DMS53 (cell line): ENCODE results near the gene LAMB4.
A peak's percentile ranks its signal among the peaks of the same experiment; 100 is the strongest.

Experiments used
- DNase-seq: peaks from one replicate; lab custom pipeline; 2025; lab: John Stamatoyannopoulos, UW

LAMB4 gene, protein sequence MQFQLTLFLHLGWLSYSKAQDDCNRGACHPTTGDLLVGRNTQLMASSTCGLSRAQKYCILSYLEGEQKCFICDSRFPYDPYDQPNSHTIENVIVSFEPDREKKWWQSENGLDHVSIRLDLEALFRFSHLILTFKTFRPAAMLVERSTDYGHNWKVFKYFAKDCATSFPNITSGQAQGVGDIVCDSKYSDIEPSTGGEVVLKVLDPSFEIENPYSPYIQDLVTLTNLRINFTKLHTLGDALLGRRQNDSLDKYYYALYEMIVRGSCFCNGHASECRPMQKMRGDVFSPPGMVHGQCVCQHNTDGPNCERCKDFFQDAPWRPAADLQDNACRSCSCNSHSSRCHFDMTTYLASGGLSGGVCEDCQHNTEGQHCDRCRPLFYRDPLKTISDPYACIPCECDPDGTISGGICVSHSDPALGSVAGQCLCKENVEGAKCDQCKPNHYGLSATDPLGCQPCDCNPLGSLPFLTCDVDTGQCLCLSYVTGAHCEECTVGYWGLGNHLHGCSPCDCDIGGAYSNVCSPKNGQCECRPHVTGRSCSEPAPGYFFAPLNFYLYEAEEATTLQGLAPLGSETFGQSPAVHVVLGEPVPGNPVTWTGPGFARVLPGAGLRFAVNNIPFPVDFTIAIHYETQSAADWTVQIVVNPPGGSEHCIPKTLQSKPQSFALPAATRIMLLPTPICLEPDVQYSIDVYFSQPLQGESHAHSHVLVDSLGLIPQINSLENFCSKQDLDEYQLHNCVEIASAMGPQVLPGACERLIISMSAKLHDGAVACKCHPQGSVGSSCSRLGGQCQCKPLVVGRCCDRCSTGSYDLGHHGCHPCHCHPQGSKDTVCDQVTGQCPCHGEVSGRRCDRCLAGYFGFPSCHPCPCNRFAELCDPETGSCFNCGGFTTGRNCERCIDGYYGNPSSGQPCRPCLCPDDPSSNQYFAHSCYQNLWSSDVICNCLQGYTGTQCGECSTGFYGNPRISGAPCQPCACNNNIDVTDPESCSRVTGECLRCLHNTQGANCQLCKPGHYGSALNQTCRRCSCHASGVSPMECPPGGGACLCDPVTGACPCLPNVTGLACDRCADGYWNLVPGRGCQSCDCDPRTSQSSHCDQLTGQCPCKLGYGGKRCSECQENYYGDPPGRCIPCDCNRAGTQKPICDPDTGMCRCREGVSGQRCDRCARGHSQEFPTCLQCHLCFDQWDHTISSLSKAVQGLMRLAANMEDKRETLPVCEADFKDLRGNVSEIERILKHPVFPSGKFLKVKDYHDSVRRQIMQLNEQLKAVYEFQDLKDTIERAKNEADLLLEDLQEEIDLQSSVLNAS (N-terminal part only)

DNA sequence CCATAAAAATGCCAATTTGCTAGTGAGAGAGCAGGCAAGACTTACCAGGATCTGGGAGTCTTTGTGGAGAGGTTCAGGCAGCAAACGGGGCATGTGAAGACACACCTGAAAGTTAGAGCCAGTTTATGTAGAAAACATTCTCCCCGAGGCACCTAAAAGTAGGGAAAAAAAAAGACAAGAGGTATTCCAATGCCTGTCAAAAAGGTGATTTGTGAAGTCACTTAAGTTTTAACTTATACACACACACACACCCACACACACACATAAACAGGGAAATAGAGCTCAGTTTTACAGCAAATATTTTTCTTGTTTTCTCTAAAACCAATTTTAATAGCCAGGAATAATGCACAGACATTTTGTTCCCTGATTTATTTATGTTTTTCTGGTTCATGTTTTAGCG is at the start of gene LAMB4:
TSS of gene LAMB4 (minus strand) at position 101 of the 400 bp plus-strand sequence. CDS start 7,197 bp downstream, outside the sequence.
- no peak for DNase-seq

DNA sequence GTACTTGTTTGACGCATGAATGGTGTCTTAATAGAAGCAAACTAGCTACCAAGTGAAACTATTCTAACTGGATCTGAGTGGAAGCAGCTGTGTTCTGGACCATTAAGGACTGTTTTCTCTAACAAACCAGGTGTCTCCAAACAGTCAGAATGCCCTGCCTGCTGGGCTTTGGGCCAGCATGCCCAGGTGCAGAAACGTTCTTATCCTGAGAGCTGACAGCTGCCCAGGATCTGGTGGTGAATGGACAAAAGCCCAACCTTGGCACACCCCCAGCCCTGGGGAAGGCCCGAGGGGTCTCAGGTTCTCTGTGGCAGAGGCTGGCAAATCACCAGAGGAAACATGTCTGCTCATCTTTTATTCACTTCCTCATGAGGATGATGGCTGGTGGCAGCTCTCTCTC is 48.2 kb upstream of the LAMB4 start:
- DNase-seq = peak; percentile 98

DNA sequence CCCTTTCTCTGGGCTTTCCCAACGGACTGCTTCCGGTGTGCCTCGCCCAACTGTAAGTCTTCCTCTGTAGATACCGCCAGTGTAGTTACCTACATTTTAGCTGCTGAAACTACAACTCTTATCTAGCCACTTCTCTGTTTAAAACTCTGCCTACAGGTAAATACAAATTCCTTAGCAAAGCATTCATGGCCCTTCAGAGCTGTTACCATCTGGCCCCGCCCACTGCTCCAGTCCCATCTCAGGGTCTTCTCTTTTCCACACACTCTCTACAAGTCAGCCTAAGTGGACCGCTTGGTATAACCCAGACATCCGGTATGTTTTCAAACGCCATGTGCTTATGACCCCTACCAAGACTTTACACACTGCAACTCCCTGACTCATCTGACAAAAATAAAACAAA is 41.0 kb upstream of the LAMB4 start:
- no peak for DNase-seq

DNA sequence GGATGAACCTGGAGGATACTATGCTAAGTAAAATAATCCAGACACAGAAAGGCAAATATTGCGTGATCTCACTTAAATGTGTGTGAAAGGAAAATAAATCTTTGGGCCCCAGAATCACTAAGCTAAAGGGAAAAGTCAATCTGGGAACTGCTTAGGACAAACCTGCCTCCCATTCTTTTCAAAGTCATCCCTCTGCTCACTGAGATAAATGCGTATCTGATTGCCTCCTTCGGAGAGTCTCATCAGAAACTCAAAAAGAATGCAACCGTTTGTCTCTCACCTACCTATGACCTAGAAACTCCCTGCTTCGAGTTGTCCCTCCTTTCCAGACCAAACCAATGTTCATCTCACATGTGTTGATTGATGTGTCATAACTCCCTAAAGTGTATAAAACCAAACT is 40.1 kb upstream of the LAMB4 start:
- no peak for DNase-seq

DNA sequence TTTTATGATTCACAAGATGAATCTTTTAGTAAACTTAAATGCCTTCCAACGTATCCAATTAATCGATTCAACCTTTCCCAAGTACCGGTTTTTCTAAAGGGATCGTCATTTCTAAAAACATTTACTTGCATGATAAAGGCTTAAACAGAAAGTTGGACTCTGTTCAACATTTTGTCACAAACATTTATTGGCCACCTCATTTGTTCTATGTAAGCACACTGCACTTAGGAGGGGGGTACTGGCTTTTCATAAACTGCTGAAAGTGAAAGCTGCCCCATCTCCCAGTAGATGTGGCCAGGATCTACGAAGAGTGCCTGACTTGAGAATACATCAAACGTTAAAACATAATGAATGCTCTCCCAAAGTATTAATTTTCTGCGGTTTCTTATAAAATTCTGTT is 37.3 kb upstream of the LAMB4 start:
- DNase-seq = no peak

DNA sequence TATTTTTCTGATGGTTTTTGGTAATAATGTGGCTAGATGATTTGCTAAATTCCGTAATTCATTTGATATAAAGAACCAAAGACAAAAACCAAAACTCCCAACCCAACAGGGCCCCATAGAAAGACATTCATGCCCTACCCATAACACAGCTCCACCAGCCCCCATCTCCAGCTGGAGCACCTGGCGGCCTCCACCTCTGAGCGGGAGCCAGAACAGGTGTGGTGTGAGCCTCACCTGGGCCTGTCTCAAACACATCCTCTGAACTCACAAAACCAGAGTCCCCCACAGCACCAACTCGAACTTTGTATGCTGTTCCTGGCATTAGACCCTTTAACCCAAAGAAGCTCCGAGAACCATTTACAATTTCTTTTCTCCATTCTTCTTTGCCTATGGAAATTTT is 36.5 kb upstream of the LAMB4 start:
- peak; percentile 55 for DNase-seq

DNA sequence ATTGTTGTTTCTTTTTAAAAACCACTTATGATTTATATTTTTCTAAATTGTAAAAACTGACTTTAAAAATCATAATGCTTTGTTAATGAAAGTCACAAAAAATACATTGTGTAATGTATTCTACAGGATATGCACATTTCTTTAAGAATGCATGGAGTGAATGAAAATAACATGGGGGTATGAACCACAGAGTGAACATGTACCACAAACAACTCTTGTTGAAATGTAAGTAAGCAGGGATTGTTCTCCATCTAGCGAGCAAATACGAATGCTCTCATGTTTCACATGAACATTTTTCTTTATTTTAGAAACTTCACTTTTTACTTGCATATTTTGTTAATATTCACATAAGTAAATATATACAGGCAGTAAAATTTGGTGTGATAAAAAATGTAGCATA is 35.6 kb upstream of the LAMB4 start:
- DNase-seq = no peak

DNA sequence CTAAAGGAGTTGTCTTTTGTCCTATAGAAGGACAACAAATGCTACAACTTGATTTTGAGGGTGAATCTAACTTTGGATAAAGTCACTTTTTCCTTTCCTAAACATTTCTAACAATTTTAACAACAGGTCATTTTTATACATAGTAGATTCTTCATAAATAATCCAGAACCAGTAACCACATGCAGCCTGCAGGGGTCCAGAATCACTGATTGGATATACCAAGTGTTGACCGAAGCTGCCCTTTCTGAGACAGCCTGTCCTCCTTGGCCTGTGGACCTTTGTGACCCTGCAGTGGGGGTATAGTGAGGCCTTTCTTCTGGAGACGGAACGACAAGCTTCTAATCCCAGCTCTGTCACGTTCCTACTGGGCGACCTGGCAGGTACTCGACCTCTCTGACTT is 34.8 kb upstream of the LAMB4 start:
- no peak for DNase-seq

DNA sequence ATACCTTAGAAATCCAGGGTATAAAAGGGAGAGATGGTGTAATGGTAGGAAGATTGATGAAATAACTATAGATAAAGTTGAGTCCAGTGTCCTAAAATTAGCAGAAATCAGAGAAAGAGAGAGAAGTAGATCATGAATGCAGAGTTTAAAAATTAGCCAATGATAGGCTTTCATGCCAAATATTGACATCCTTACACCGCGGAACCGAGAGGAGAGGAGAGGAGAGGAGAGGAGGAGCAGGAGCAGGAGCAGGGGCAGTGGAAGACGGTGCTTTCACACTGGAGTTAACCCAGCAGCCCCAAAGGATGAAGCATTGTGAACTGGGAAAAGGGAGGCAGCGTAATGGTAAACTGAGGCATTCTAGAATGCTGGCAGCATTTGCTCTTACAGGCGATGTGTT is 34.2 kb upstream of the LAMB4 start:
- no peak for DNase-seq

DNA sequence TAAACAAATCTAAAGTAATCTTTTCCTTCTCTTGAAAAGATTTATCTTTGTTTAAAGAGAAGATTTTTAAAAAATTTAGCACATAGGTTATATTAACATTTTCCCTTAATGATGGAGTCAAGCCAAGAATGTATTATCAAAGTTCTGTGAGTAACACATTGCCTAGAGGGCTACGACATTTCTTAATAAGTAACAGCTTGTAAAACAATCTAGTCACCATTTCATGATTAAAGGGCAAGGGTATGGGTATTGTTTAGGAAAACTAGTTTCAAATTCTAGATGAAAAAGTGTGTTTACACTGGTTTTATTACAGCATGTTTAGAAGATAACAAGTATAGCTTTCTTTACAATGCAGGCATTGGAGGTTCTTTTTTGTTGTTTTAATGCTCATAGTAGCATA is 28.6 kb upstream of the LAMB4 start:
- DNase-seq = no peak

DNA sequence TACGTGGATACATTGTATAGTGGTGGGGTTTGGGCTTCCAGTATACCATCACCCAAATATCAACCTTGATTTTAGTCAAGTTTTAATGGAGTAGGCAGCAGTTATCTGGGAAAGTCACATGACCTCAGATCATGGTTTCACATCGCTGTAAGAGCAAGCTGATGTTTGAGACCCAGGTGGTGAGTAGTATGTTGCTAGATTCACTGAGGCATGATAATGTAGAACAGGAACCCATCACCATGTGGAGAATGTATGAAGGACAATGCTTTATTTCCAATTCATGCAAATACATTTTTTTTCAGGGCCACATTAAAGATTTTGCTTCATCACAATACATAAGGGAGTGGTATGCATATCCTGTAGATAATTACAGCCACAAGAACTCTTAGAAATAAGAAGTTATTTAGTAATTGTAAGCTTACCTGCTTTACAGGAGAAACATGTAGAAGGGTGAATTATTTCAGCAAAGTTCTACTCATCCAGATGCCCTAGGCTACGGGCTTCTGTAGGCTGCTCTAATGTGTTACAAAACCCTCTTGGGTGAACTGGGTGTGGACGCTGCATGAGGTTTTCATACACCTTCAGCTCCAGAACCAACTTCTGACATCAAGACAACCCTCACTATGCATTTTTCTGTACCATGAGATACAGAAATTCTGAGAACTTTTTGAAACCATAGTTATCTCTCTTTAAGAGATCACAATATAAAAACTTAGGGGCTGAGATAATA is 27.6 kb upstream of the LAMB4 start:
- DNase-seq = no peak

DNA sequence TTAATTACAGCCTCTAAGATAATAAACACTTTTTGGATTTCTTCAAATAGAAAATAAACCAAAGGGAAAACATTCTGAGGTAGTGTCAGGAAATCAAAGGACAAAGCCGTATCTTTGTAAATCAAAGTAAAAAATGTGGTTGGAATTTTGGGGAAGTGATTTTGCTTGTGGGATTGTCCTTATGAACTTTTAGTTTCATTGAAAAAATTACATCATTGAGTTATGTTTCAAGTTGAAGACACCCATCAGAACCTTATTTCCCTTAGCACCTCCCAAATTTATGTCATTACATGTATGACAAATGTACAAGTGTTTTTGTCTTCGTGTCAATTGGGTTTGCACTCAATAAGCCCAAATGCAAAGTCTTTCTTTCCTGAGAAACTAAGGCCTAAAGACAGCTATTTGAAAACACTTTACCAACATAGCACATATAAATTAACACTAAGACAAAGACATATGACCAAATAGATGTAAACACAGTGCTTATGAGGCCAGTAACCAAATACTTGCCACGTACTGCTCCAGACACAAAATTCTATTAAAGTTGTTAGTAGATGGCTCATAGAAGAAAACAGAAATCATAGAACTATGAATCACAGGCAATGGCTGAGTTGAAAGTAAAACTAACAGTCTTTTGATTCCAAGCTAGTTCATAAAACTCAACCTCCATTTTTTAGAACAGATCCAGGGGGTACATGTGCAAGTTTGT is 26.9 kb upstream of the LAMB4 start:
- no peak for DNase-seq

DNA sequence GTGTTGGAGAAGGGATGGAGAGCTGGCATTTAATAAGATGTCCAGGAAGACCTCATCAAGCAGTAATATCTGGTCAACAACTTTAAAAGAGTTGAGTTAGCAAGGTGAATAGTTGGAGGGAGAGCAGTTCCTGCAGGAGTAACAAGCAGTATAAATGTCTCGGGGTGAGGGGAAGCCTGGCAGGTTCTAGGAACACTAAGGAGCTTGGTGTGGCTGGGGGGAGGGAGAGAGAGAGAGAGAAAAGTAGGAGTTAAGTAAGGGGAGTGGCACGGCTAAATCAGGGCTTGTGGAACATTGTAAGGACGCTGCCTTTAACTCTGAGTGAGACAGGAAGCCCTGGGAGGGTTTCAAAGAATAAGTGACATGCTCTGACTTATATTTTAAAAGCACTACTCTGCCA is 22.0 kb upstream of the LAMB4 start:
- DNase-seq = no peak

DNA sequence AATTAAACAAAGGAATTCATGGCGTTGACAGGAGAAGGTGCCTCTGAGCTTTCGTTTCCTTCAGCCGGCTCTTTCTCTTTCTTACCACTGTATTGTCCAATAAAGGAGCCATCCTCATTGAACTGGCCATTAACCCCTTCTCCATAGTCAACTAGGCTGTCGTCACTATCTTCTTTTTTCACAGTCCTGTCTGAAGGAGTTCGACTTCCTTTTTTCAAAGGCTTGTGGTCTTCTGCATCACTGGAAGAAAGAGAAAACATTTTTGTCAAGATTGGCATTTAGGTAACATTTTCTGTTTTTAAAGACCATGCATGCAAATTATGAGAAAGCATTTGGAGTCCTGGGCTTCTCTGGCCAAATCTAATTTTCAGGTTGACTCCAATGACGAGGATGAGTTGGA is 19.7 kb upstream of the LAMB4 start:
- no peak for DNase-seq

DNA sequence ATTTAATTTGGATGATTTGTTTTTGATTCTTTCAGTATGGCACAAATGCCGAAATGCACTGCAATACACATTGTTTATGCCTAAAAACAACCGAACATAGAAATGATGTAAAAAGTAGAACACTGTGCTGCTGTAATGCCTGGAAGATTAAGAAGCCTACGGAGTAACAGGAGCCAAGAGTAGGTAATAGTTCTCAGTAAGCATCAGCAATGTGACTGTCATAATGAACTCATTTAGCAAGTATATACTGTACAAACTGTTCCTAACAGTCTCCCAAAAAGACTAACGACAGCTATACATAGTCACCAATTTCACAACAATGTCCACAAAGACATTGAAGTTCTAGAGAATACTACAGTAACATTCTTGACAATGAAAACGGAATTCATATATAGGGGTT is 19.0 kb upstream of the LAMB4 start:
- DNase-seq = no peak

DNA sequence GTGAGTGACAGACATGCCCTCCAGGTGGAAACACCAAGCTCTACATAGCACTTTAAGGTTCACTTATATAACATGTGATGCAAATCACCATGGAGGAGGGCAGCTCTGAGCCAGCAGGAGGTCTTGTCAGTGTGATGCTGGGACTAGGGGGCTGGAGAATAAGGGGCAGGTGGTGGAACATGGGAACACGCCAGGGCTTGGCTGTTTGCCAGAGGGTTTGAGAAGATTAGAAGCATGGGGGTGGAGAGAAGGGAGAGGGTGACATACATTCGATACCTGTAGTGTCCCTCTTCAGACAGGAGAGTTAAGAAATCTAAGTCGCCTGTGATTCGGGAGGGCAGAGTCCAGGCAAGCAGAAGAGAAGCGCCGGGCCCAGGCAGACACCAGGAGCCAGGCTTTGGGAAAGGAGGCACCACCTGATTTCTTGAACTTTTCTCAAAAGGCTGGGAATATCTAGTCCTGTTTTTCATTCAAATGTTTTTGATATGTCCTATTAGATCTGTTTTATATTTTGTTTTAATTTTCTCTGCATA is 16.9 kb upstream of the LAMB4 start:
- peak; percentile 22 for DNase-seq

DNA sequence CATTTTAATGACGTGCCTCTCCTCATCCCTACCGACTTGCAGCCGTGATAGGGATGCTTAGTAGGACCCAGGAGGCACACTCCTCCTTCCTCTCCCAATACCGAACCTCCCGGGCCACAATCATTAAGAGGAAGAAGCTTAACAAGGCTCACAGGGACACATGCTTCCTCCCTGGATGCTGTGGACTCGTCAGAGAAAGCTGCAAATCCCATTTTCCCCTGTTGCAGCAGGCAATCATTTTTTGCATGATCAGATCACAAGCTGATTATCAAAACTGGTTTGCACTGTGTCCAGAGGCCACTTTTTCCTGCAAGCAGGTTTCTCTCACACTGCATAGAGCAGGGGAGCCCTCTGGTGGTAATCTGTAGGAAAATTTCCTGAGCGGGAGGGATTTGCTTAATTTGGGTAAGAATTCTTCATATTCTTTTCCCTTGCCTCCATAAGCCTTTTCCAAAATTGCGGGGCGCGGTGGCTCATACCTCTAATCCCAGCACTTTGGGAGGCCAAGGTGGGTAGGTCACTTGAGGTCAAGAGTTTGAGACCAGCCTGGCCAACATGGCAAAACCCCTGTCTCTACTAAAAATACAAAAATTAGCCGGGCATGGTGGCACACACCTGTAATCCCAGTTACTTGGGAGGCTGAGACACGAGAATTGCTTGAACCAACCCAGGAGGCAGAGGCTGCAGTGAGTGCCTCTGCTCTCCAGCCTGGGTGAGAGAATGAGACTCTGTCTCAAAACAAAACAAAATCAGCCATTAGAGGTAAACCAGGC is 16.1 kb upstream of the LAMB4 start:
- DNase-seq = peak; percentile 86

DNA sequence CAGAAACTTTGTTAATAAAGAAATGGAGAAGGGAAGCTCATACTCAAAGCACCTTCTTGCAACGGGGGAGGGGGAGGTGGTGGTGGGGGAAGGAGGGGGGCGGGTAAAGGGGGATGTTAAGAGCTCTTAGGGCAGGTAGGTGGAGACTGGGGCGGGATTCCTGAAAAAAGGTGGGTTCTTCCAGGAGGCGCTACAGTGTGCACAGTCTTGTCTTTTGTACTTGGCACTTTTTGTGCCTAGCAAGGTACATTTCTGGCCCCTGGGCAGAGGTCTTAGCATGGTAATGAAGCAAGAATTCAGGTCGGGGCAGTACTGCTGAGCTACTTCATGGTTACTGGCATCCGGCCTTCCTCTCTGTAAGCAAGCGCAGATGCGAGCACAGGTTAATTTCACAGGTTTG is 15.2 kb upstream of the LAMB4 start:
- no peak for DNase-seq

DNA sequence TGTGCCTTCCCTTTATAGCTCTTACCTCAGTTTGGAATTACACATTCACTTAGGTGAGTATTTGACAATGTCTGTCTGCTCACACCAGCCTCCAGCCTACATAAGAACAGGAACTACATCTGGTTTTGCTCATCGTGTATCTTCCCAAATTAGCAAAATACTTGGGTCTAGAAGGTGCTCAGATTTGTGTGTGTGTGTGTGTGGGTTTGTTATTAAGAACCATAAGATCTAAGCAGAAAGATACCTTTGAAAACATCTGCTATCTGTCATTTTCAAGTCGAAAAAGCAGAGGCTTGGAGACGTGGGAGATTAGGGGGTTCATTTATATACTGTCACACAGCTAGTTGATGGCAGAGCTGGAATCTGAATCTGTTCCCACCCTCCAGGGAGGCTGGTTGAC is 14.8 kb upstream of the LAMB4 start:
- DNase-seq = no peak
